ENCODE measurements around the gene NTN5. TPM values are rescaled to one million over a fixed set of nuclear protein-coding genes. Genes with fewer than 3 reads are reported as not detected.

NTN5 gene
- total and polyA plus RNA-seq, 9 of the 15 experiments (the other 6 are each of a cell fraction or from before 2014, with no cell fraction given) = not detected

GRCh38 chr19:48636859-48637448 lies 35.9 kb downstream of the NTN5 start, which contains the start of gene DBP (continued):
- TF ChIP-seq ATF3 (IDR thresholded peaks at IDR 0.05) (no peak), ATF3 (CRISPR knock-in tag; conservative IDR thresholded peaks at IDR 0.05) (0 out of 2 replicates have a peak, but pooled peaks have one; percentile 15), HMBOX1 (IDR thresholded peaks at IDR 0.05) (no peak), NFIC (IDR thresholded peaks at IDR 0.05) (no peak), HIVEP1 (CRISPR knock-in tag; IDR thresholded peaks at IDR 0.05) (no peak), ZKSCAN1 (IDR thresholded peaks at IDR 0.05; ENCODE audit: low read depth, low read length) (no peak), ZNF143 (CRISPR knock-in tag; IDR thresholded peaks at IDR 0.05) (0 out of 2 replicates have a peak, but pooled peaks have one; percentile 26), SAP30 (IDR thresholded peaks at IDR 0.05; ENCODE audit: borderline replicate concordance, insufficient read depth, low read depth, low read length, poor library complexity, severe bottlenecking) (peak; percentile 28), STAT6 (CRISPR knock-in tag; IDR thresholded peaks at IDR 0.05) (no peak), TEAD2 (tag; IDR thresholded peaks at IDR 0.05) (no peak), ELK1 (CRISPR knock-in tag; IDR thresholded peaks at IDR 0.05) (no peak), ATF4 (CRISPR knock-in tag; IDR thresholded peaks at IDR 0.05) (no peak), PTBP1 (IDR thresholded peaks at IDR 0.05; ENCODE audit: low read depth, low read length) (no peak), PHB (CRISPR knock-in tag; IDR thresholded peaks at IDR 0.05) (no peak), DPF2 (IDR thresholded peaks at IDR 0.05) (no peak), CREB1 (IDR thresholded peaks at IDR 0.05) (no peak), CREB1 (CRISPR knock-in tag; IDR thresholded peaks at IDR 0.05) (no peak), ZNF740 (CRISPR knock-in tag; IDR thresholded peaks at IDR 0.05) (0 out of 2 replicates have a peak, but pooled peaks have one; percentile 36), ZNF740 (tag; IDR thresholded peaks at IDR 0.05) (no peak), ARHGAP35 (IDR thresholded peaks at IDR 0.05; ENCODE audit: partially characterized antibody) (no peak)
